Measurements from ENCODE around the gene PHLDB1. TPM values are rescaled to one million over a fixed set of nuclear protein-coding genes. Genes with fewer than 3 reads are reported as not detected.
"Not testable (repeated sequence)": the region's sequence is repeated elsewhere in the genome, so short reads cannot be mapped to it uniquely, and the experiment has no call there.

Gene PHLDB1
- total RNA-seq, 2 donors from 2014 or later, result 45.9 to 54.9 TPM

DNA sequence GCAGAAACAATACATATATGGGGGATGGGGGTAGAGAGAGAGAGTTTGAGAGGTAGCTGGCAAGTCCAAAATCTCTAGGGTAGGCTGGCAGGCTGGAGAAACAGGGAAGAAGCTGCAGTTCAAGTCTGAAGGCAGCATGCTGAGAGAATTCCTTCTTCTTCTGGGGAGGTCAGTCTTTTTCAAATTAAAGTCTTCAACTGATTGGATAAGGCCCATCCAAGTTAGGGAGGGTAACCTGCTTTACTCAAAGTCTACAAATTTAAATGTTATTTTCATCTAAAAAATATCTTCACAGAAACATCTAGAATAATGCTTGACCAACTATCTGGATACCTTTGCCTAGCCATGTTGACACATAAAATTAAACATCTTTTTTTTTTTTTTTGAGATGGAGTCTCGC, 75.0 kb downstream of the PHLDB1 start:
- Mint-ChIP-seq H3K4me1 (peaks cover 7% of the 10 kb centered on the region), H3K36me3 (ENCODE audit: low read depth) (no peaks in the 10 kb centered on the region), H3K27me3 (ENCODE audit: insufficient read depth) (peaks cover 16% of the 10 kb centered on the region), H3K9me3 (peaks cover 4% of the 10 kb centered on the region), H3K4me3 (no peak overlapping the region), H3K27ac (no peak overlapping the region)
- Histone ChIP-seq H3K4me1 (ENCODE audit: control insufficient read depth, insufficient read depth, low read length) (peaks cover 5% of the 10 kb centered on the region), H3K4me3 (ENCODE audit: low read length) (no peak overlapping the region), H3K9ac (ENCODE audit: extremely low read depth, low read length, poor library complexity, severe bottlenecking) (no peak overlapping the region), H3K9me3 (ENCODE audit: control insufficient read depth, low read length) (no peaks in the 10 kb centered on the region), H3K27me3 (ENCODE audit: control insufficient read depth, insufficient read depth, low read length, poor library complexity, severe bottlenecking) (no peaks in the 10 kb centered on the region), H3K36me3 (ENCODE audit: control insufficient read depth, insufficient read depth, low read length) (no peaks in the 10 kb centered on the region), H3K27ac (ENCODE audit: low read depth, low read length) (no peak overlapping the region)
- WGBS, 2 experiments (ENCODE audit: insufficient coverage in 1 of 2, insufficient read length in 1 of 2), result no CpG with 5 or more reads among the region's 1 CpG
- no peak for DNase-seq
- no peak for TF ChIP-seq CTCF (conservative IDR thresholded peaks at IDR 0.05)

- H3K4me1 ChIP-seq (ENCODE audit: control insufficient read depth, insufficient read depth, low read length); H3K9ac ChIP-seq (ENCODE audit: extremely low read depth, low read length, poor library complexity, severe bottlenecking); H3K9me3 ChIP-seq (ENCODE audit: control insufficient read depth, low read length); H3K4me3 Mint-ChIP-seq; H3K36me3 Mint-ChIP-seq (ENCODE audit: low read depth); H3K4me1 Mint-ChIP-seq; H3K4me3 ChIP-seq (ENCODE audit: low read length); DNase-seq; H3K27ac Mint-ChIP-seq; H3K27ac ChIP-seq (ENCODE audit: low read depth, low read length); H3K36me3 ChIP-seq (ENCODE audit: control insufficient read depth, insufficient read depth, low read length); H3K27me3 ChIP-seq (ENCODE audit: control insufficient read depth, insufficient read depth, low read length, poor library complexity, severe bottlenecking); H3K9me3 Mint-ChIP-seq: not testable (repeated sequence)
- WGBS, 2 experiments (ENCODE audit: insufficient coverage in 1 of 2, insufficient read length in 1 of 2), result 93 to 98% methylated on average over 5 to 6 of the region's 6 CpGs
- H3K27me3 Mint-ChIP-seq (ENCODE audit: insufficient read depth), result peaks cover 18% of the 10 kb centered on the region
Observed at GRCh38 chr11:118682939-118683338, 75.5 kb downstream of the PHLDB1 start.

DNA sequence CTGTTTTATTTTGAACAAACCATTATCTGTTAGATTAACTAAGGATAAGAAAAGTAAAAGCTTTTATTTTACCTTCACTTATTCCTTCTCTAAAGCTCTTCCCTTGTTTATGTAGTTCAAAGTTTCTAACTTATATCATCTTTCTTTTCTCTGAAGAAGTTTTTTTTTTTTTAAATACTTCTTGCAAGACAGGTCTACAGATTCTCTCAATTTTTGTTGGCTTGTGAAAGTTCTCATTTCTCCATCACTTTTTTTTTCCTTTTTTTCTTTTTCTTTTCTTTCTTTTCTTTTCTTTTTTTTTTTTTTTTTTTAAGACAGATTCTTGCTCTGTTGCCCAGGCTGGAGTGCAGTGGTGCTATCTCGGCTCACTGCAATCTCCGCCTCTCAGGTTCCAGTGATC, 76.8 kb downstream of the PHLDB1 start:
- Mint-ChIP-seq H3K4me3 (no peak overlapping the region), H3K36me3 (ENCODE audit: low read depth) (no peaks in the 10 kb centered on the region)
- 92% methylated on average over 2 of the region's 2 CpGs; no CpG with 5 or more reads in 1 of the 2 experiments for WGBS, 2 experiments (ENCODE audit: insufficient coverage in 1 of 2, insufficient read length in 1 of 2)

More for the DNA sequence above, 76.8 kb downstream of the PHLDB1 start:
- Histone ChIP-seq H3K9me3 (ENCODE audit: control insufficient read depth, low read length) (no peaks in the 10 kb centered on the region), H3K27ac (ENCODE audit: low read depth, low read length) (no peak overlapping the region), H3K9ac (ENCODE audit: extremely low read depth, low read length, poor library complexity, severe bottlenecking) (no peak overlapping the region), H3K4me3 (ENCODE audit: low read length) (no peak overlapping the region), H3K4me1 (ENCODE audit: control insufficient read depth, insufficient read depth, low read length) (peaks cover 5% of the 10 kb centered on the region), H3K36me3 (ENCODE audit: control insufficient read depth, insufficient read depth, low read length) (no peaks in the 10 kb centered on the region), H3K27me3 (ENCODE audit: control insufficient read depth, insufficient read depth, low read length, poor library complexity, severe bottlenecking) (no peaks in the 10 kb centered on the region)
- TF ChIP-seq CTCF (conservative IDR thresholded peaks at IDR 0.05), result no peak
- Mint-ChIP-seq H3K4me1 (peaks cover 4% of the 10 kb centered on the region), H3K9me3 (no peaks in the 10 kb centered on the region), H3K27me3 (ENCODE audit: insufficient read depth) (peaks cover 23% of the 10 kb centered on the region), H3K27ac (no peak overlapping the region)
- no peak for DNase-seq
